ENCODE measurements around the gene HUNK. TPM values are rescaled to one million over a fixed set of nuclear protein-coding genes. Genes with fewer than 3 reads are reported as not detected.

HUNK gene
- total RNA-seq, 1 experiment from 2014 or later: not detected

GRCh38 chr21:31986035-31986856 is 113.4 kb downstream of the HUNK start:
- ChIA-PET CTCF (no interaction called here), POLR2A (ENCODE audit: unreplicated experiment) (no interaction called here)
- Histone ChIP-seq H3K4me3 (no peak overlapping the region), H3K4me1 (replicated peaks; ENCODE audit: insufficient read depth) (no peaks in the 10 kb centered on the region), H3F3A (ENCODE audit: insufficient read depth, low read depth) (no peaks in the 10 kb centered on the region), H3K9me3 (ENCODE audit: insufficient read depth, low read depth) (no peaks in the 10 kb centered on the region), H4K20me1 (ENCODE audit: insufficient read depth) (no peaks in the 10 kb centered on the region), H3K9me2 (ENCODE audit: insufficient read depth) (no peaks in the 10 kb centered on the region), H3K79me2 (ENCODE audit: low read depth) (no peaks in the 10 kb centered on the region), H2AFZ (no peak overlapping the region), H3K27me3 (ENCODE audit: insufficient read depth, low read depth) (peaks cover 29% of the 10 kb centered on the region; the same call in 1 of the 2 replicates), H3K36me3 (ENCODE audit: low read depth) (no peaks in the 10 kb centered on the region), H3K4me2 (no peak overlapping the region), H3K27ac (no peak overlapping the region)
- TF ChIP-seq CTCF (conservative IDR thresholded peaks at IDR 0.05) (no peak), EZH2 (IDR thresholded peaks at IDR 0.05; ENCODE audit: low read depth) (no peak)
- no TSS peak for BruUV-seq (replicated peaks)
- intact Hi-C loops (cut with micrococcal nuclease; ENCODE audit: unreplicated experiment): no loop called here
- DNase-seq: no peak

- BruUV-seq (replicated peaks): no TSS peak
- intact Hi-C loops (cut with micrococcal nuclease; ENCODE audit: unreplicated experiment): no loop called here
- no peaks in the 10 kb centered on the region for H3K36me3 ChIP-seq (ENCODE audit: low read depth)
Measured at GRCh38 chr21:31987696-31988095, 114.9 kb downstream of the HUNK start.

More at GRCh38 chr21:31987696-31988095, 114.9 kb downstream of the HUNK start:
- Histone ChIP-seq H3F3A (ENCODE audit: insufficient read depth, low read depth) (no peaks in the 10 kb centered on the region), H3K4me3 (no peak overlapping the region), H3K4me2 (no peak overlapping the region), H4K20me1 (ENCODE audit: insufficient read depth) (no peaks in the 10 kb centered on the region), H2AFZ (no peak overlapping the region), H3K79me2 (ENCODE audit: low read depth) (no peaks in the 10 kb centered on the region), H3K9me3 (ENCODE audit: insufficient read depth, low read depth) (no peaks in the 10 kb centered on the region), H3K9me2 (ENCODE audit: insufficient read depth) (no peaks in the 10 kb centered on the region), H3K27ac (no peak overlapping the region), H3K27me3 (ENCODE audit: insufficient read depth, low read depth) (peaks cover 33% of the 10 kb centered on the region; the same call in 1 of the 2 replicates), H3K4me1 (replicated peaks; ENCODE audit: insufficient read depth) (no peaks in the 10 kb centered on the region)
- POLR2A ChIA-PET (ENCODE audit: unreplicated experiment): no interaction called here
- CTCF ChIA-PET: no interaction called here
- no peak for DNase-seq
- TF ChIP-seq EZH2 (IDR thresholded peaks at IDR 0.05; ENCODE audit: low read depth) (no peak), CTCF (conservative IDR thresholded peaks at IDR 0.05) (no peak)

Data from PC-9 (cell line).